ENCODE data around the gene TUBB4B.

DNA sequence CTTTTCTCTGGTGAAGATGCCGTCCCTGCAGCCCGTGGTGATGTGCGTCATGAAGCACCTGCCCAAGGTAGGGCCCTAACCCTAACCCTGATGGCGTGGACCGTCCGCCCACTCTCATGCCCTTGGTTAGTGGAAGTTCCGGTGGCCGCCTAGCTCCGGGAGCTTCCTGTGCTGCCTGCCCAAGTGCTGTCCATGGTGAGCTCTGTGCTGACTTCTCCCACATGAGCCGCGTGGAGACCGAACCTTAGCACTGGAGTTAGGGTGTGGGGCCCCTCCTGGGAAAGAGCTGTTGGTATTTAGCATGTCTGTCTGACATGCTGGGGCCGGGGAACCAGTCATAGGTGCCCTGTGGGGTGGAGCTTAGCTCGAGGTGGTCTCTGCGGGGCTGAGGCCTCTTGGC, 15.3 kb downstream of the TUBB4B start:
- TF ChIP-seq POLR2AphosphoS5 (IDR thresholded peaks at IDR 0.05; ENCODE audit: low read depth, low read length) (no peak), POLR2A (IDR thresholded peaks at IDR 0.05; ENCODE audit: low read depth, low read length) (no peak), POU2F2 (IDR thresholded peaks at IDR 0.05; ENCODE audit: low read depth, low read length) (no peak), TAF1 (IDR thresholded peaks at IDR 0.05; ENCODE audit: low read depth, low read length) (no peak), SPI1 (IDR thresholded peaks at IDR 0.05; ENCODE audit: low read depth, low read length) (no peak), PAX5 (IDR thresholded peaks at IDR 0.05; ENCODE audit: insufficient read depth, low read length, severe bottlenecking) (no peak)
